ENCODE measurements around the gene MYL5.

- TF ChIP-seq CTCF (IDR thresholded peaks at IDR 0.05), result no peak
- no peak for TF ChIP-seq POLR2A (IDR thresholded peaks at IDR 0.05)
Measured at GRCh38 chr4:681736-682451, 7.6 kb downstream of the MYL5 start.

Measured in tibial nerve (tissue), 3 donors.